NCI-H1105 treated with DMSO at 0.1 percent for 48 hours (cell line): ENCODE data around the gene COQ9.
A peak's percentile ranks its signal among the peaks of the same experiment; 100 is the strongest.
"Not testable (repeated sequence)": the region's sequence is repeated elsewhere in the genome, so short reads cannot be mapped to it uniquely, and the experiment has no call there.

Source experiments
- DNase-seq: peaks from one replicate; lab custom pipeline; 2025; lab: John Stamatoyannopoulos, UW

COQ9 gene

DNA sequence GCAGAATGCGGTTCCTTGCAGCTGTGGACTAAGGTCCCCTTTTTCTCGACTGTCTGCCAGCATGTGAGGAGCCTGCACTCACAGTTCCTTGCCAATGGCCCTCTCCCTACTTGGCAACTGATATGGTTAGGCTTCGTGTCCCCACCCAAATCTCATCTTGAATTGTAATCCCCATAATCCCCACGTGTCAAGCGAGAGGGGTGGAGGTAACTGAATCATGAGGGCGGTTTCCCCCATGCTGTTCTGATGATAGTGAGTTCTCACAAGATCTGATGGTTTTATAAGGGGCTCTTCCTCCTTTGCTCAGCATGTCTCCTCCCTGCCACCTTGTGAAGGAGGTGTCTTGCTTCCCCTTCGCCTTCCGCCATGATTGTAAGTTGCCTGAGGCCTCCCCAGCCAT is 20.0 kb upstream of the COQ9 start:
- DNase-seq = no peak

DNA sequence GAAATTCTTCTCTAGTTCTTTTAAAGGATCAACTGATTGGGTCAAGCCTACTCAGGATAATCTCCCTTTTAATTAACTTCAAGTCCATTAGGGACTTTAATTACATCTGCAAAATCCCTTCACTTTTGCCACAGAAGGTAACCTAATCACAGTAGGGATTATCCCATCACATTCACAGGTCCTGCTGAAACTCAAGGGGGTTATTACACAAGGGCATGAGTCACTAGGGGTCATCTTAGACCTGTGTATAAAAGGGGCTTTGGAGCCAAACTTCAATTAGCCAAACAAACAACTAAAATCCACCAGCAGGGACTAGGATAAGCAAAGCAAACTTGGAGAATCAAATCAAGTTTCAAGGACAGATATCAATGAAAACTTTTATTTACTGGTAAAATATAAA is 19.5 kb upstream of the COQ9 start:
- no peak for DNase-seq

DNA sequence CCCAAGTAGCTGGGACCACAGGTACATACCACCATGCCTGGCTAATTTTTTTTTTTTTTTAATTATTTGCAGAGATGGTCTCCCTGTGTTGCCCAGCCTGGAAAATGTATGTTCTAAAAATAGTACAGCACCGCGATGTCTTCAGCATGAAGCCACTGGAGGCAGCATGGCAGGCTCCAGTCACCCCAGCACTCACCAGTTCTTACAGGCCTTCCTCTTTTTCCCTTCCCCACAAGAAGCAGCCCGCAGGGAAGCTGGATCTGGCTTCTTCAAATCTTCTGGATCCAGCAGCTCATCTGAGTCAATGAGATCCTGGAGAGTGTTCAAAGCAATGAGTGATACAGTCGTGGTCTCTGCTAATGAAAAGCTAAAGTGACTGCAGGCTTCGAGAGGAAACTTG is 16.3 kb upstream of the COQ9 start:
- no peak for DNase-seq

GRCh38 chr16:57432505-57432904 is 14.8 kb upstream of the COQ9 start:
- DNase-seq = no peak

GRCh38 chr16:57432989-57433388 is 14.3 kb upstream of the COQ9 start:
- DNase-seq = no peak

DNA sequence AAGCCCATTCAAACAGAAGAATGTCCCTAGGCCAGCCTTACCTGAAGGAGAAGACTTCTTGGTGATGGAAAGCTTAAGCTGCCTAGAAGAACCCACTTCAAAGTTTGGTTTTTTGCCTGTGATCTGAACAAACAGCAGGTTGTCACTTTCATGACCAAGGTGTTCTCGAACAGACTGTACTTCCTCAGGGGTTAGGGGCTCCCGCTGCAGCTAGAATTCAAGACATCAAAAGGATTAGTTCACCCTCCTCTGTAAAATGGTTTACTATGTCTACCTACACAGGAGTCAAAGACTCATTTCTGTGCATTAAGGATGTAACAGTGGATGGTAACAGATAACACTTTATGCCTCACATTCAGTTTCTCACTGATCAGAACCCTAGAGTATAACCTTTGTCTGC is 13.3 kb upstream of the COQ9 start:
- no peak for DNase-seq

DNA sequence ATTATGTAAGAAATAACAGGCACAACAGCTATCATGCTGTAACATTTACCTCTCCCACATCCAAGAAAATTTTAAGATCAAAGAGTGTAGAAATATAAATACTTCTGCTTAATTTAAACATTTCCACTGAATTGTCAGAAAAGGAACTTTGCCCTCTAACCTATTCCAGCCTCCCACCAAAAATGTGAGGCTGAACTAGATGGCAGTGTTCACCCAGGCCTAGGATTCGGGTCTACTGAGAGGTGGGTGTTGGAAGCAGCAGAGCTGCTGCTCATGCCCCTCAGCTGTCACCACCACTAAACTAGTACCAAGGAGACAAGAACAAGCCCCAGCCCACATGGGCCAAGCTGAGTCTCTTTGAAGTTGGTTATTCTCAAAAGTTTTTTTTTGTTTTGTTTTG is 11.4 kb upstream of the COQ9 start:
- no peak for DNase-seq

GRCh38 chr16:57439947-57440346 is 7.3 kb upstream of the COQ9 start:
- not testable (repeated sequence) for DNase-seq

GRCh38 chr16:57440551-57440950 is 6.7 kb upstream of the COQ9 start:
- not testable (repeated sequence) for DNase-seq

GRCh38 chr16:57444711-57445110 is 2.6 kb upstream of the COQ9 start:
- DNase-seq = no peak

- no peak for DNase-seq
Measured at GRCh38 chr16:57445510-57445909, 1.8 kb upstream of the COQ9 start.

DNA sequence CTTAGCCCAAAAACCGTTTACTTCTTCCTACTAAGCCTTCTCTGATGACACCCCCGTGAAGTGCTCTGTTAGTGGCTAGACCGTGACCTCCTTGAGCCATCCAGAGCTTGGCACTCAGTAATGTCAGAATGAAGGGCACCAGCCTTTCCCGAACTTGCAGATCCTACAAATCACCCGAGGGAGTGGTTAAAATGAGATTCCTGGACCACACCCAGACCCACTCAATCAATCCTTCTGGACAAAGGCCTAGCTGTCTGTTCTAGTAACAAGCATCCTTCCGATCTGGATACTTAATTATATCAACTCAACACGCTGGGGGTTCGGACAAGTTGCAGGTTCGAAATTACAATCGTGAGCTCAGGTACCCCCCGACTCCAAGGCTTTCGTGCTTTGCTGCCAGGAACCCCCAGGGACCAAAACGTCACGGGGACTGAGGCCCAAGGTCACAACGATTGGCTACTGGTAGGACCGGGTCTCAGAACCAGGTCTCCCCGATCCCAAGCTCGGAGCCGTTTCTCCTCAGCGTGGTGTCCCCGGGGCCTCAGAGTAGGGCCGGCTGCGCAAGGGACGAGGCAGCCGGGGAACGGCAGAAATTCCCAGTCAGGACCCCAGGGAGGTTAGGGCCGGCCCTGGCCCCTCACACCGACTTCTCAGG is 621 bp upstream of the COQ9 start:
- DNase-seq = peak; percentile 18

- DNase-seq = no peak
Measured at GRCh38 chr16:57452021-57452420, 4.7 kb downstream of the COQ9 start.

- DNase-seq = peak; percentile 45
Measured at GRCh38 chr16:57462209-57462977, 15.1 kb downstream of the COQ9 start, which contains the start of gene POLR2C. Gene POLR2C, plus strand, starts transcription at chr16:57462679. Its CDS starts 46 bp downstream, at chr16:57462725.

- DNase-seq = no peak
Measured at GRCh38 chr16:57462978-57463362, 15.7 kb downstream of the COQ9 start.

DNA sequence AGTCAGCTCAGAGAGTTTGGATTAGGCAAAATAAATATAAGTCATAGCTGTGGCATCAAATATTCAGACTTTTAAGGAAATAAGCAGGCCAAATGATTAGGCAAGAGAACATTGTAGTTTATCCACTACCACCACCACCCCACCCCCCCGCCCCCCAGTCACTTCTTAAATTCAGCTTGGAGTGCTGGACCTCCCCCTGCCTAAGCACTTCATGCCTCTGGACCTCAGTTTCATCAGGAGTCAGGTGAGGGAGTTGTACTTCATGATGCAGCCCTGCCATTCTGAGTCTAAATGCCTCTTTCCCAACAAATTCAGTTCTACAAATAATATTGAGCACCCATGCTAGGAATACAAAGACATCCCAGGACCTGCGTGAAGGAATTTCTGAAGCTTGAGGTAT is 17.2 kb downstream of the COQ9 start:
- DNase-seq = no peak

DNA sequence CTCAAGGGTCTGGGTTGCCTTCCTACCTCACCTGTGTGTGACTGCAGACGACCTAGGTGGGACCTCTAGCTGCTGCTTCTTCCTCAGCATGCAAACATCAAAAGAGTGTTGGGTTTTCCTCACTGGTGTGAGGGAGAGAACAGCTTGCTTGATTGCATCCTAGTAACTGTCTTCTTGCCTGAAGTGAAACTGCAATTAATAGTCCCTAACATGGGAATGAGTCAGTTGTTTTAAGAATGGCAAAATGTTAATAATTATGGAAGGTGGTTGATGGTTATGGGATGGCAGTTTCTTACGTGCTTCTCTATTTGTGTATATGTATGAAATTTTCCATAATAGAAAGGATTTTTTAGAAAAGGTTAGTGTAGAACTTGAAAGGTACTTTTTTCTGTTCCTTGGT is 21.1 kb downstream of the COQ9 start:
- no peak for DNase-seq

DNA sequence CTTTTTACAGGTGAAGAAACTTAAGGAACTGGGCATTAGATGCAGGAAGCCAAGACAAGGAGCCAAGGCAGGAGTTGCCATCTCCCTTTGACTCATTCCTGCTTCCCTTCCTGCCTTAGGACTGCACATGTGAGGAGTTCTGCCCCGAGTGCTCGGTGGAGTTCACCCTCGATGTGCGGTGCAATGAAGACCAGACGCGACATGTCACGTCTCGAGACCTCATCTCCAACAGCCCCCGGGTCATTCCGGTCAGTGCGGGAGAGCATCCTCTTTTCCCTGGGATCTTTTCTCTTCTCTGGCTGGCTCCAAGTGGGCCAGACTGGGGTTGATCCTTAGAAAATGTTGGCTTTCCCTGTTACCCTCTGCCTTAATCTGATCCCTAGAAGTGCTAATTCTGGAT is 21.8 kb downstream of the COQ9 start:
- DNase-seq = no peak

GRCh38 chr16:57469917-57470470 is 22.7 kb downstream of the COQ9 start:
- DNase-seq = no peak

GRCh38 chr16:57470711-57471110 is 23.4 kb downstream of the COQ9 start:
- no peak for DNase-seq

- DNase-seq = no peak
Measured at GRCh38 chr16:57471209-57471608, 23.9 kb downstream of the COQ9 start.

DNA sequence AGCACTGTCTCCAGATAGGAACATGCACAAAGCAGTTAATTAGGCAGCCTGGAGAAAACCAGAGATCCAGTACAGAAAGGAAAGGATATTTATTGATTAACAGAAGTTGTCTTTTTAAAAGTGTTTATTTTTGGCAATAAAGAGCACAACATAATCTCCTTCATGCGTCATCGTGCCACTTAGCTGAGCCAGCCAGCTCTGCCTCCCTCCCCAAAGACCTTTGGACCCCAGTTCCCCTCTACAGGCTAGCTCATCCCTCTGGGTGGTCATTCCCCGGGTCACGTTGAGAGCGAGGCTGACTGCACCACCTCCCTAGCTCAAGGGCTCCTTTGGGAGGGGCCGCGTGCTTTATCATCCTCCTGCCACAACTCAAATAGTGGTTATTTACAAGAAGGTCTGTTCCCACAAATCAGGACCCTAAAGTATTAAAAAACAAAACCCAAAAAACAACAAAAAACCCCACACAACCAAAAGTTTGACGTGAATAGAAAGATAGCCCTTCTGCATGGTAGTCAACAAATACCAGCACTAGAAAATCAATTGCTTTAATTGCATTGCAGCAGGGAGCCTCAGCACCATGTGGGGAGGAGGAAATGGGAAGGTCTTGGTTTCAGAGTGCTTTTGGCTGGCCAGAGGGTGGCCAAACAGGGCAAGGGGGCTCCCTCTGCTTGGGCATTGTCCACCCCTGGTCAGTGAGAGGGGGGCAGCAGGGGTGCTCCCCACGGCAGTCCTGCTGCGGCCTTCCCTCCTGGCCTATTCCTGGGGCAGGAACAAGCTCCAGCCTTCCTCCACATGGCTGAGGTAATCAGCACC is 24.8 kb downstream of the COQ9 start:
- DNase-seq = no peak

DNA sequence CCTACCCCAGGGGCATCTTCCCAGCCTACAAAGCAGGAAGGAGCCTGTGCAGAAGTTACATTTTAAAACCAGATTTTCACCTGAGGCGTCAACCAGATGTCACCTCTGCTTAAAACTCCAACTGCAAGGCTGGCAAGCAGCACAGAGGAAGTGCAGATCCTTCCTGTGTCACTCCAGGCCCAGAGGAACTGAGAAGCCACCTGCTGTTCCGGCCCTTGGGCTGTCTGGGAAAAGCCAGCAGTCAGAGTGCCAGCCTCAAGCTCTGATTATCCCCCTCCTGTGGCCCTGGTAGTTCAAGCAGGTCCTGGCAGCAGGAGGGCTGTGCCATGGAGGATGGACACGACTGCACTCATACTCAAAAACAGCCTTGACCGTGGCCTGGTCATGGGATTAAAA is 25.4 kb downstream of the COQ9 start:
- no peak for DNase-seq
